Right lobe of liver (tissue), 4 donors: ENCODE data around the gene ZCCHC12.

Experiments
- CTCF ChIP-seq, 4 donors: fragments of 200-600 bp in 3 of 4; fragments of 450-650 bp in 1 of 4; IDR thresholded peaks; one replicate each; pipeline versions ENCODE4 v1.5.1 to v1.8.0; 2016 to 2022; ENCODE audit warnings: antibody characterized with exemption in 4 of 4, mild to moderate bottlenecking in 2 of 4
- POLR2A ChIP-seq: fragments of 450-650 bp; IDR thresholded peaks from one replicate; pipeline ENCODE4 v1.6.1; 2017; ENCODE audit warnings: antibody characterized with exemption, mild to moderate bottlenecking
- donor health status: DM: no; HTN: no; CAD: no.
- donor health status: DM: no; HTN: no; CAD: no.
- donor health status: DM: no; HTN: yes; CAD: no.

GRCh38 chrX:118779581-118779980, 44.0 kb upstream of the ZCCHC12 start:
- TF ChIP-seq CTCF (IDR thresholded peaks at IDR 0.05): no peak
- no peak for TF ChIP-seq POLR2A
